OCI-M2 (cell line): ENCODE measurements around the gene TMEM135.

Experiments
- DNase-seq: peaks from one replicate; lab custom pipeline; 2025; ENCODE audit not compliant: unreplicated experiment; lab: John Stamatoyannopoulos, UW

TMEM135 gene

GRCh38 chr11:87299041-87299481 lies 261.3 kb downstream of the TMEM135 start:
- DNase-seq: no peak

GRCh38 chr11:87300640-87301380 lies 263.1 kb downstream of the TMEM135 start:
- no peak for DNase-seq

- DNase-seq: no peak
Measured at GRCh38 chr11:87301785-87302540, 264.2 kb downstream of the TMEM135 start.

- no peak for DNase-seq
Measured at GRCh38 chr11:87304412-87304811, 266.7 kb downstream of the TMEM135 start.

- no peak for DNase-seq
Measured at GRCh38 chr11:87306262-87306851, 268.6 kb downstream of the TMEM135 start.

- DNase-seq: no peak
Measured at GRCh38 chr11:87307101-87307500, 269.4 kb downstream of the TMEM135 start.

GRCh38 chr11:87315229-87315628 lies 277.5 kb downstream of the TMEM135 start:
- DNase-seq: no peak

- no peak for DNase-seq
Measured at GRCh38 chr11:87316491-87316890, 278.8 kb downstream of the TMEM135 start.

- DNase-seq: no peak
Measured at GRCh38 chr11:87317441-87317840, 279.7 kb downstream of the TMEM135 start.

GRCh38 chr11:87320123-87320522 lies 282.4 kb downstream of the TMEM135 start:
- no peak for DNase-seq

GRCh38 chr11:87322568-87322967 lies 284.8 kb downstream of the TMEM135 start:
- DNase-seq: no peak

GRCh38 chr11:87323899-87324298 lies 286.2 kb downstream of the TMEM135 start:
- no peak for DNase-seq

- no peak for DNase-seq
Measured at GRCh38 chr11:87324817-87325489, 287.2 kb downstream of the TMEM135 start.

GRCh38 chr11:87325490-87325872 lies 287.7 kb downstream of the TMEM135 start:
- no peak for DNase-seq

GRCh38 chr11:87326594-87326993 lies 288.9 kb downstream of the TMEM135 start:
- no peak for DNase-seq

- no peak for DNase-seq
Measured at GRCh38 chr11:87329172-87329571, 291.4 kb downstream of the TMEM135 start.

- DNase-seq: no peak
Measured at GRCh38 chr11:87330187-87330601, 292.5 kb downstream of the TMEM135 start.

- DNase-seq: no peak
Measured at GRCh38 chr11:87331273-87331672, 293.5 kb downstream of the TMEM135 start.

GRCh38 chr11:87338046-87338639 lies 300.4 kb downstream of the TMEM135 start:
- DNase-seq: no peak

- no peak for DNase-seq
Measured at GRCh38 chr11:87339416-87339815, 301.7 kb downstream of the TMEM135 start.

- no peak for DNase-seq
Measured at GRCh38 chr11:87347441-87347840, 309.7 kb downstream of the TMEM135 start.
